Vagina (tissue), 2 donors: Measurements from ENCODE around the gene HMGN1.

Experiments
- POLR2A ChIP-seq, 2 donors: fragments of 450-650 bp; IDR thresholded peaks; one replicate each; pipeline ENCODE4 v1.6.1; 2017; ENCODE audit warnings: antibody characterized with exemption in 2 of 2, mild to moderate bottlenecking in 2 of 2, moderate library complexity in 2 of 2
- POLR2AphosphoS5 ChIP-seq, 2 donors: sonication (generic); formaldehyde crosslinking; IDR thresholded peaks; one replicate each; pipeline ENCODE4 v1.9.0; 2017; ENCODE audit warnings: antibody characterized with exemption in 2 of 2, mild to moderate bottlenecking in 2 of 2, low read depth in 1 of 2; ENCODE audit not compliant: insufficient read depth in 1 of 2
- TF ChIP-seq, protein P1 (sequence below), 3 experiments: fragments of 450-650 bp in 2 of 3; fragments of 200-600 bp in 1 of 3; sonication (generic) in 1 of 3; IDR thresholded peaks; one replicate each; pipeline ENCODE4 v1.5.1; 2017 to 2019; ENCODE audit warnings: antibody characterized with exemption in 3 of 3, mild to moderate bottlenecking in 2 of 3, moderate library complexity in 2 of 3

GRCh38 chr21:39375446-39375845, 26.6 kb upstream of the HMGN1 start:
- TF ChIP-seq POLR2A (IDR thresholded peaks at IDR 0.05) = no peak
- TF ChIP-seq, protein P1, sequence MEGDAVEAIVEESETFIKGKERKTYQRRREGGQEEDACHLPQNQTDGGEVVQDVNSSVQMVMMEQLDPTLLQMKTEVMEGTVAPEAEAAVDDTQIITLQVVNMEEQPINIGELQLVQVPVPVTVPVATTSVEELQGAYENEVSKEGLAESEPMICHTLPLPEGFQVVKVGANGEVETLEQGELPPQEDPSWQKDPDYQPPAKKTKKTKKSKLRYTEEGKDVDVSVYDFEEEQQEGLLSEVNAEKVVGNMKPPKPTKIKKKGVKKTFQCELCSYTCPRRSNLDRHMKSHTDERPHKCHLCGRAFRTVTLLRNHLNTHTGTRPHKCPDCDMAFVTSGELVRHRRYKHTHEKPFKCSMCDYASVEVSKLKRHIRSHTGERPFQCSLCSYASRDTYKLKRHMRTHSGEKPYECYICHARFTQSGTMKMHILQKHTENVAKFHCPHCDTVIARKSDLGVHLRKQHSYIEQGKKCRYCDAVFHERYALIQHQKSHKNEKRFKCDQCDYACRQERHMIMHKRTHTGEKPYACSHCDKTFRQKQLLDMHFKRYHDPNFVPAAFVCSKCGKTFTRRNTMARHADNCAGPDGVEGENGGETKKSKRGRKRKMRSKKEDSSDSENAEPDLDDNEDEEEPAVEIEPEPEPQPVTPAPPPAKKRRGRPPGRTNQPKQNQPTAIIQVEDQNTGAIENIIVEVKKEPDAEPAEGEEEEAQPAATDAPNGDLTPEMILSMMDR (IDR thresholded peaks at IDR 0.05) = no peak
- no peak for TF ChIP-seq POLR2AphosphoS5 (IDR thresholded peaks at IDR 0.05; ENCODE audit: insufficient read depth in 1 of 2, low read depth in 1 of 2)
